ENCODE results near the gene TMEM245.

Gene TMEM245

GRCh38 chr9:109094268-109094667 lies 25.5 kb downstream of the TMEM245 start:
- DNase-seq (ENCODE audit: low spot score) = no peak
- H3K27ac ChIP-seq = no peak overlapping the region
- TF ChIP-seq, protein P1, sequence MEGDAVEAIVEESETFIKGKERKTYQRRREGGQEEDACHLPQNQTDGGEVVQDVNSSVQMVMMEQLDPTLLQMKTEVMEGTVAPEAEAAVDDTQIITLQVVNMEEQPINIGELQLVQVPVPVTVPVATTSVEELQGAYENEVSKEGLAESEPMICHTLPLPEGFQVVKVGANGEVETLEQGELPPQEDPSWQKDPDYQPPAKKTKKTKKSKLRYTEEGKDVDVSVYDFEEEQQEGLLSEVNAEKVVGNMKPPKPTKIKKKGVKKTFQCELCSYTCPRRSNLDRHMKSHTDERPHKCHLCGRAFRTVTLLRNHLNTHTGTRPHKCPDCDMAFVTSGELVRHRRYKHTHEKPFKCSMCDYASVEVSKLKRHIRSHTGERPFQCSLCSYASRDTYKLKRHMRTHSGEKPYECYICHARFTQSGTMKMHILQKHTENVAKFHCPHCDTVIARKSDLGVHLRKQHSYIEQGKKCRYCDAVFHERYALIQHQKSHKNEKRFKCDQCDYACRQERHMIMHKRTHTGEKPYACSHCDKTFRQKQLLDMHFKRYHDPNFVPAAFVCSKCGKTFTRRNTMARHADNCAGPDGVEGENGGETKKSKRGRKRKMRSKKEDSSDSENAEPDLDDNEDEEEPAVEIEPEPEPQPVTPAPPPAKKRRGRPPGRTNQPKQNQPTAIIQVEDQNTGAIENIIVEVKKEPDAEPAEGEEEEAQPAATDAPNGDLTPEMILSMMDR (IDR thresholded peaks at IDR 0.05) = no peak
- H3K4me3 ChIP-seq = no peak overlapping the region

- no peak for DNase-seq (ENCODE audit: low spot score)
- TF ChIP-seq, protein P1 (IDR thresholded peaks at IDR 0.05) = no peak
- Histone ChIP-seq H3K27ac (no peak overlapping the region), H3K4me3 (no peak overlapping the region)
Observed at GRCh38 chr9:109092587-109092986, 27.2 kb downstream of the TMEM245 start.

DNA sequence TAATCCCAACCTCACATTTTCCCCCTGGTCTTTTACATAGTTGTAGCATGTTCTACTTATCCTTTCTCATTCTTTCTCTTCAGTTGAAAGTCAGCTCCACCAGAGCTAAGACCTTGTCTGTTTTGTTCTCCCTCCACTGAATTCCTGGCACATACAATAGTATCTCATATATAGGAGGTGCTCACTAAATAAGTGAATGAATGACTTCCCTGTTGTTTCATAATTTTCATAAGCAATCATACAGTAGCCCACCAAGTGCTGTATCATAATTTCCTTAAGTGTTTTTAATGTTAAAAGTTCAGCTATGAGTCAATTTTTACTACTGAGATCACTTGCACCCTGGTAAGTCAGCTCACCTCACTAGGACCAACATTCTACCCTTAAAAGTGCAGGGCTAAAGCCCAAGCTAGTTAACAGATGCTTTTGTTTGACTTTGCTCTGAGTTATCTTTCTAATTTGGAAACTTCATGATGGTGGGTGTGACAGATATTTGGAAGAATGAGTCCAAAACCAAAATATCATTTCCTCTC lies 27.6 kb downstream of the TMEM245 start:
- no peak for DNase-seq (ENCODE audit: low spot score)
- TF ChIP-seq, protein P1 (IDR thresholded peaks at IDR 0.05) = no peak
- no peak overlapping the region for H3K27ac ChIP-seq
- H3K4me3 ChIP-seq = no peak overlapping the region

DNA sequence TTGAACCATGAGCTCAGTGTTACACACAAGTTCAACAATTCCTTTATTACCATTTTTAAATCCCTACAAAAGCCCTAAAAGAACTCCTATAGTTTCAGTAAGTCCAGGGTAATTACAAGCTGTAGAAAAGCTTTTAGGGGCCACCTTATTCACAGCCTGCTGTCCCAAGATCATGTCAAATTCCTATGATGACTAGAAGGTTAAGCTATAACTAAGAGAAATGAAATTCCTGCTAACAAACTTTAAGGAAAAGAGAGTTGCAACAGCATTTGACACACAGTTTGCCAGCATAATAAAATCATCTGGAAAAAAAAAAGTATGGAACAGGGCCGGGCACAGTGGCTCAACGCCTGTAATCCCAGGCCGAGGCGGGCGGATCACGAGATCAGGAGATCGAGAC lies 31.5 kb downstream of the TMEM245 start:
- TF ChIP-seq, protein P1 (IDR thresholded peaks at IDR 0.05) = no peak
- Histone ChIP-seq H3K27ac (no peak overlapping the region), H3K4me3 (no peak overlapping the region)
- no peak for DNase-seq (ENCODE audit: low spot score)

- no peak overlapping the region for H3K27ac ChIP-seq
- TF ChIP-seq, protein P1 (IDR thresholded peaks at IDR 0.05) = no peak
- no peak for DNase-seq (ENCODE audit: low spot score)
Observed at GRCh38 chr9:109087795-109088194, 32.0 kb downstream of the TMEM245 start.

DNA sequence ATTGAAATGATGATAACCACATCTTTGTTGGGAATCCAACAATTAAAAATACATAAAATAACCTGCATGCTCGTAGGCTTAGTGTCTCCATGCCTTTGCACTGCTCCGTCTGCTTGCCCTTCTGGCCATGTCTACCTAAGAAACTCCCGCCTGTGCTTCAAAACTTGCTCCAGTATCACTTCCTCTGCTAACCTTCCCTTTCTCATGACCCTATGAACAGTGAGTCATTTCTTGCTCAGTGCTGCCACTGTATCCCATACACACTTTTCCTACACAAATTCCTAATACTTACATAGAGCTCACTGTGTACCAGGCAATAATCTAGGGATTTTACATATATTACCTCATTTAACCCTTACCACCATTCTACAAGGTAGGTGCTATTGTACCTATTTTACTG lies 33.5 kb downstream of the TMEM245 start:
- Histone ChIP-seq H3K4me3 (no peak overlapping the region), H3K27ac (no peak overlapping the region)
- TF ChIP-seq, protein P1 (IDR thresholded peaks at IDR 0.05) = no peak
- DNase-seq (ENCODE audit: low spot score) = no peak

More at GRCh38 chr9:109087795-109088194, 32.0 kb downstream of the TMEM245 start:
- H3K4me3 ChIP-seq = no peak overlapping the region

DNA sequence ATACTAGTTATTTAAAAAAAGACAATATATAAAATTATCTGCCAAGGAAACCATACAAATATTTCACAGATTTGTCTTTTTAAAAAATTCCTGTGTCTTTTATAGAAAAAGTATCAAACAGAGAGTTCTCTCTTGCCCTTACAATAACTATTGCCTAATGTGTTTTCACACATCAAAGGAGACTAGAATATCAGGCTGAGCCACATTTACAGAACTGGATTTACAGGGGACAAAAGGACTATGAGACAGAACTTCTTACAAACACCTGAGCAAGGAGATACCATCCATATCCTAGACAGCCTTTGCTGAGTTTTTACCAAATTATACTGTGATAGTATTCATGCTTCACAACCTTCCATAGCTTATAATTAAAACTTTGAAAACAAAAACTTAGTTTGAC lies 34.2 kb downstream of the TMEM245 start:
- no peak for DNase-seq (ENCODE audit: low spot score)
- TF ChIP-seq, protein P1 (IDR thresholded peaks at IDR 0.05) = no peak
- no peak overlapping the region for H3K4me3 ChIP-seq
- no peak overlapping the region for H3K27ac ChIP-seq
